K562 (cell line): ENCODE data around the gene DNAJB12. TPM values are rescaled to one million over a fixed set of nuclear protein-coding genes. Genes with fewer than 3 reads are reported as not detected.
A peak's percentile ranks its signal among the peaks of the same experiment; 100 is the strongest.

Source experiments
- ATAC-seq: fragments of 200-7000 bp; cut with Tn5 transposase; 3 replicates; pipeline ENCODE4 v1.9.1; 2020; ENCODE audit warnings: moderate library complexity
- BruUV-seq: library from RNA; stranded (reverse); fragments of 400-500 nt; replicated peaks from 2 replicates; lab custom pipeline; 2021; lab: Mats Ljungman, UMichigan
- CTCF ChIA-PET: fragments of 300-600 bp; formaldehyde crosslinking; extraction: SDS; loops from one replicate; lab custom pipeline; 2021; ENCODE audit warnings: low intra/inter-chr PET ratio; lab: Yijun Ruan, JAX
- POLR2A ChIA-PET: fragments of 300-600, 350-650 bp; sonication (Branson Sonifier 250); formaldehyde crosslinking; extraction: SDS; loops from one replicate; lab custom pipeline; 2021; ENCODE audit warnings: antibody characterized with exemption, inconsistent platforms; lab: Yijun Ruan, JAX
- DNase-seq, 4 experiments: peaks; one replicate each; pipeline versions ENCODE4 v3.0.0 to v3.0.0-alpha.2; 2011 to 2018; ENCODE audit warnings: low spot score in 3 of 4, mixed read lengths in 3 of 4; ENCODE audit errors: extremely low read depth in 1 of 4
- FAIRE-seq: peaks from 2 replicates; lab custom pipeline; 2011; peaks lifted over from hg19 to GRCh38; lab: Jason Lieb, UNC
- H2AFZ ChIP-seq: 2 replicates; pipeline ENCODE4 v1.6.0; 2011; ENCODE audit warnings: low read depth, low read length, control low read depth, inconsistent platforms
- H3K27ac ChIP-seq: fragments of 200-600 bp; 3 replicates; pipeline ENCODE4 v1.8.0; 2011; ENCODE audit warnings: low read depth, mild to moderate bottlenecking, control low read depth, inconsistent platforms, low read length, moderate library complexity, mixed read lengths; ENCODE audit errors: extremely low read depth
- H3K27me3 ChIP-seq, 2 experiments: fragments of 300-600 bp in 1 of 2; 2 replicates in 1 of 2; 3 replicates in 1 of 2; pipeline versions ENCODE4 v1.6.0 to v1.8.0; 2011; ENCODE audit warnings: inconsistent platforms in 2 of 2, low read length in 2 of 2, mild to moderate bottlenecking in 1 of 2, mixed read lengths in 1 of 2, moderate library complexity in 1 of 2; ENCODE audit not compliant: control insufficient read depth in 2 of 2, insufficient read depth in 2 of 2
- H3K36me3 ChIP-seq: fragments of 300-600 bp; 3 replicates; pipeline ENCODE4 v1.8.0; 2011; ENCODE audit warnings: mild to moderate bottlenecking, low read length, inconsistent platforms; ENCODE audit not compliant: control insufficient read depth, insufficient read depth
- H3K4me1 ChIP-seq, 2 experiments: fragments of 200-600 bp in 1 of 2; replicated peaks in 1 of 2; 2 replicates in 1 of 2; 3 replicates in 1 of 2; pipeline versions ENCODE4 v1.5.1 to v1.8.0; 2011; ENCODE audit warnings: inconsistent platforms in 2 of 2, low read length in 2 of 2, mild to moderate bottlenecking in 1 of 2, mixed read lengths in 1 of 2, moderate library complexity in 1 of 2; ENCODE audit not compliant: control insufficient read depth in 2 of 2, insufficient read depth in 2 of 2
- H3K4me2 ChIP-seq: 2 replicates; pipeline ENCODE4 v1.6.1; 2011; ENCODE audit warnings: low read length, control low read depth, inconsistent platforms, mixed read lengths; ENCODE audit not compliant: insufficient read depth
- H3K4me3 ChIP-seq: fragments of 200-600 bp; sonication (generic), shearing (Covaris generic); 2 replicates; pipeline ENCODE4 v1.5.1; 2016; ENCODE audit warnings: control low read depth, inconsistent platforms
- H3K79me2 ChIP-seq: fragments of 200-600 bp; 3 replicates; pipeline ENCODE4 v1.8.0; 2011; ENCODE audit warnings: low read length, inconsistent platforms; ENCODE audit not compliant: control insufficient read depth, insufficient read depth
- H3K9ac ChIP-seq, 2 experiments: 2 replicates each; pipeline versions ENCODE4 v1.6.0 to v1.6.1; 2011; ENCODE audit warnings: low read depth in 2 of 2, low read length in 2 of 2, control low read depth in 1 of 2, inconsistent platforms in 1 of 2, mild to moderate bottlenecking in 1 of 2, mixed read lengths in 1 of 2; ENCODE audit not compliant: insufficient read depth in 1 of 2
- H3K9me1 ChIP-seq: one replicate; pipeline ENCODE4 v1.6.0; 2011; ENCODE audit warnings: inconsistent platforms, mild to moderate bottlenecking, low read length, moderate library complexity; ENCODE audit not compliant: control insufficient read depth, insufficient read depth
- H3K9me3 ChIP-seq: replicated peaks from 2 replicates; pipeline ENCODE4 v1.5.1; 2011; ENCODE audit warnings: low read depth, low read length, inconsistent platforms; ENCODE audit not compliant: control insufficient read depth, insufficient read depth
- H4K20me1 ChIP-seq: replicated peaks from 2 replicates; pipeline ENCODE4 v1.6.1; 2011; ENCODE audit warnings: low read length, inconsistent platforms, mixed read lengths; ENCODE audit not compliant: control insufficient read depth, insufficient read depth
- FOXM1 ChIP-seq, 2 experiments: fragments of 450-650 bp in 1 of 2; sonication (generic) in 1 of 2; formaldehyde crosslinking in 1 of 2; IDR thresholded peaks; 2 replicates each; pipeline versions ENCODE4 v1.6.1 to v1.9.0; 2017 to 2022; ENCODE audit warnings: low read depth in 2 of 2, mild to moderate bottlenecking in 2 of 2, missing genetic modification reagents in 1 of 2, moderate library complexity in 1 of 2
- USF1 ChIP-seq: sonication (generic); formaldehyde crosslinking; IDR thresholded peaks from 2 replicates; pipeline ENCODE4 v1.9.0; 2022; ENCODE audit warnings: mild to moderate bottlenecking, missing genetic modification reagents
- WGBS: fragments of 100-300 bp; shearing (Covaris generic); methylation state at CpG from one replicate; pipeline ENCODE4 v1.1.6; 2016; ENCODE audit warnings: low coverage, mixed read lengths; ENCODE audit not compliant: insufficient coverage; ENCODE audit errors: missing lambda C conversion rate; 5-methylcytosine and 5-hydroxymethylcytosine counted together
- in situ Hi-C: fragments of 300-500 bp; cut with MboI; formaldehyde crosslinking; loops from 4 replicates; pipeline ENCODE4 v1.15.0; 2018; ENCODE audit warnings: inconsistent platforms, mixed read lengths
- intact Hi-C: fragments of 100-400 bp; cut with micrococcal nuclease; formaldehyde crosslinking; loops from 2 replicates; pipeline ENCODE4 v1.14.2; 2022
- polyA plus RNA-seq, 8 experiments: library from polyadenylated mRNA; depleted of rRNA in 4 of 8; stranded (reverse) in 5 of 8; unstranded in 3 of 8; fragments of >200 nt; fragmentation: Nextera tagmentation in 2 of 8; fragmentation: Illumina TruSeq in 1 of 8; extraction: Ambion mirVana in 2 of 8; extraction: Trizol in 1 of 8; gene quantifications; 2 replicates each; pipeline versions ENCODE4 v1.2.1 to v1.2.3, GENCODE V29; 2011 to 2014; ENCODE audit warnings: inconsistent platforms in 1 of 8, missing spikeins in 1 of 8
- total RNA-seq, 7 experiments: library from RNA; depleted of rRNA in 6 of 7; stranded (reverse); fragments of >200 nt in 6 of 7; fragmentation: Illumina TruSeq in 2 of 7; extraction: Trizol in 2 of 7; gene quantifications; 2 replicates each; pipeline versions ENCODE4 v1.2.1 to v1.2.3, GENCODE V29; 2011 to 2021; ENCODE audit warnings: low replicate concordance in 1 of 7

DNAJB12 gene
- total and polyA plus RNA-seq, 9 of the 15 experiments (the other 6 are each of a cell fraction or from before 2014, with no cell fraction given): 3.5 to 31.5 (median 20.3) TPM

- Histone ChIP-seq H4K20me1 (no peaks in the 10 kb centered on the region), H3K27me3 (no peaks in the 10 kb centered on the region), H3K4me1 (peaks cover 4 to 43% of the 10 kb centered on the region in 2 experiments; a peak in 2 of 5 replicates), H3K36me3 (peaks cover 73% of the 10 kb centered on the region; the same call in 2 of the 3 replicates), H2AFZ (no peak overlapping the region), H3K79me2 (no peaks in the 10 kb centered on the region), H3K4me2 (no peak overlapping the region), H3K27ac (no peak overlapping the region), H3K9ac (peak overlapping the region in 1 of 2 experiments; percentile 76; a peak in 2 of 4 replicates), H3K9me3 (no peaks in the 10 kb centered on the region), H3K9me1 (no peaks in the 10 kb centered on the region), H3K4me3 (no peak overlapping the region)
- FAIRE-seq (no peak), ATAC-seq (no peak; the same call in 2 of the 3 replicates), DNase-seq (no peak)
- in situ Hi-C loops: loop anchor here (5.0 to 25.0 kb wide), 4 partner anchors 202 to 1024 kb away; partner anchors contain the start of gene SLC29A3
- intact Hi-C loops: no loop called here
- 90% methylated on average over 18 of the region's 18 CpGs for WGBS
- ChIA-PET CTCF (interaction anchor here (0.6 to 5.6 kb wide), 10 partner anchors 59 to 817 kb away, joined by 3 to 55 read pairs (median 6); no protein-coding TSS in a partner anchor), POLR2A (interaction anchor here (0.6 to 13.1 kb wide), 6 partner anchors 9 to 1483 kb away, joined by 3 to 197 read pairs (median 4); partner anchors contain the start of genes ANAPC16 and DDIT4)
- TF ChIP-seq FOXM1 (IDR thresholded peaks at IDR 0.05; ENCODE audit: low read depth) (no peak), FOXM1 (CRISPR knock-in tag; IDR thresholded peaks at IDR 0.05; ENCODE audit: low read depth) (no peak), USF1 (CRISPR knock-in tag) (0 out of 2 replicates have a peak, but pooled peaks have one; percentile 13)
- no TSS peak for BruUV-seq
Observed at GRCh38 chr10:72336259-72337038, 18.3 kb downstream of the DNAJB12 start.
